ENCODE measurements around the gene DCAF7.

DNA sequence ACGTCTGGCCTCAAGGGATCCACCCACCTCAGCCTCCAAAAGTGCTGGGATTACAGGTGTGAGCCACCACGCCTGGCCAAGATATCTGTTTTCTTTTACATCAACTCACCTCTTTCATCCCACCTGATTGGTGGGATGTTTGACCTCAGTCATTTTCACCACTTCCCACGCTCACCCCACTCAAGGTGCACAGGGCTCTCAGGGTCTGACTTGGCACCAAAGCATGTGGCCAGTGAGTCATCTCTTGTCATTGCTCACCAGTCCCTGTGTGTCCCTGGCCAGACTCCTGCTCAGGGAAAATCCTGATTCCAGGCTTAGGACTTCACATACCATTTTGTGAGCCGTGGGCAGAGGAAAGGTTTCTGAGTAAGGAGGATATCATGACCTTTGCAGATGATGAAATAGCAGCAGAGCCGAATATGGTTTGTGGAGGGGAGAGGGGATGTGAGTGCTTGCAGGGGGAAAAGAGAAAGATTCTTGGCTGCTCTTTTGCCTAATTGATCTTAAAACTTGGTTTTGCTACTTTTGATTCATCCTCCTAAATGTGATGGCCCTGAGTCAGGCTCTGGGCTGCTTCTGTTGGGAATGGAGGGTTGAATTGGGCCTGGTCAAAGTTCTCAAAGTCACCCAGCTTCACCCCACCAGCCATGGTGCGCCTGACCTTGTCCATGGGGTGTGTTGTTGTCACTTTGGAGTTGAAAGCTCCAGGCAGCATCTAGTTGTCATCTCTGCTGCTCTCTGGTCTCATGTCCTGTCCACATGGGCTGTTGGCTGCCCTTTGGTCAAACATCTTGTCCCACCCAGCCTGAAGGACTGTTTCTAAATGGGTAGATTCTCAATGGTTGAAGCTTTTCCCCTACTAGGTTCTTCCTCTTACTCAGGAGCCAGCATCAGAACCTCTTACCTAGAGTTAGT lies 33.1 kb upstream of the DCAF7 start:
- TF ChIP-seq, protein P1, sequence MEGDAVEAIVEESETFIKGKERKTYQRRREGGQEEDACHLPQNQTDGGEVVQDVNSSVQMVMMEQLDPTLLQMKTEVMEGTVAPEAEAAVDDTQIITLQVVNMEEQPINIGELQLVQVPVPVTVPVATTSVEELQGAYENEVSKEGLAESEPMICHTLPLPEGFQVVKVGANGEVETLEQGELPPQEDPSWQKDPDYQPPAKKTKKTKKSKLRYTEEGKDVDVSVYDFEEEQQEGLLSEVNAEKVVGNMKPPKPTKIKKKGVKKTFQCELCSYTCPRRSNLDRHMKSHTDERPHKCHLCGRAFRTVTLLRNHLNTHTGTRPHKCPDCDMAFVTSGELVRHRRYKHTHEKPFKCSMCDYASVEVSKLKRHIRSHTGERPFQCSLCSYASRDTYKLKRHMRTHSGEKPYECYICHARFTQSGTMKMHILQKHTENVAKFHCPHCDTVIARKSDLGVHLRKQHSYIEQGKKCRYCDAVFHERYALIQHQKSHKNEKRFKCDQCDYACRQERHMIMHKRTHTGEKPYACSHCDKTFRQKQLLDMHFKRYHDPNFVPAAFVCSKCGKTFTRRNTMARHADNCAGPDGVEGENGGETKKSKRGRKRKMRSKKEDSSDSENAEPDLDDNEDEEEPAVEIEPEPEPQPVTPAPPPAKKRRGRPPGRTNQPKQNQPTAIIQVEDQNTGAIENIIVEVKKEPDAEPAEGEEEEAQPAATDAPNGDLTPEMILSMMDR (IDR thresholded peaks at IDR 0.05; ENCODE audit: low read depth, low read length, missing input control) = no peak
- TF ChIP-seq ATF3 (IDR thresholded peaks at IDR 0.05) (no peak), GABPA (IDR thresholded peaks at IDR 0.05 in 1 of 2, conservative IDR thresholded peaks at IDR 0.05 in 1 of 2) (no peak), REST (IDR thresholded peaks at IDR 0.05) (no peak), YY1 (IDR thresholded peaks at IDR 0.05) (no peak), SP1 (IDR thresholded peaks at IDR 0.05) (no peak)
